CD4-positive, CD25-positive, alpha-beta regulatory T cell (primary cell): Measurements from ENCODE around the gene ORM2. TPM values are rescaled to one million over a fixed set of nuclear protein-coding genes. Genes with fewer than 3 reads are reported as not detected.

ENCODE experiments used
- ATAC-seq, 2 donors: fragments of 150-1000 bp; cut with Tn5 transposase; one replicate each; pipeline ENCODE4 v1.10.0; 2021; ENCODE audit warnings: low read depth in 2 of 2, moderate number of reproducible peaks in 2 of 2, moderate library complexity in 1 of 2
- DNase-seq, 3 donors: peaks; one replicate each; pipeline versions ENCODE4 v3.0.0 to v3.0.0-alpha.2; 2012 to 2022; ENCODE audit warnings: mixed read lengths in 1 of 3
- H3K27ac ChIP-seq: one replicate; pipeline ENCODE4 v1.7.0; 2013; ENCODE audit warnings: mild to moderate bottlenecking, low read length; ENCODE audit not compliant: insufficient read depth, poor library complexity, severe bottlenecking
- H3K27me3 ChIP-seq: one replicate; pipeline ENCODE4 v1.7.0; 2013; ENCODE audit warnings: low read length; ENCODE audit not compliant: control insufficient read depth, insufficient read depth
- H3K36me3 ChIP-seq: one replicate; pipeline ENCODE4 v1.7.0; 2013; ENCODE audit warnings: mild to moderate bottlenecking, low read length, moderate library complexity; ENCODE audit not compliant: control insufficient read depth, insufficient read depth
- H3K4me1 ChIP-seq: 2 replicates; pipeline ENCODE4 v1.7.0; 2013; ENCODE audit warnings: mild to moderate bottlenecking, low read length; ENCODE audit not compliant: insufficient read depth, control insufficient read depth, poor library complexity, severe bottlenecking
- H3K4me3 ChIP-seq: one replicate; pipeline ENCODE4 v1.7.0; 2013; ENCODE audit warnings: low read depth, mild to moderate bottlenecking, low read length, moderate library complexity
- H3K9me3 ChIP-seq, 2 experiments: 1 replicate in 1 of 2; 2 replicates in 1 of 2; pipeline ENCODE4 v1.7.0; 2013; ENCODE audit warnings: low read length in 2 of 2, mild to moderate bottlenecking in 1 of 2, moderate library complexity in 1 of 2; ENCODE audit not compliant: control insufficient read depth in 2 of 2
- H3K27ac Mint-ChIP-seq, 3 donors: one replicate each; pipeline ENCODE4 v1.8.0; 2020 to 2022; ENCODE audit warnings: mild to moderate bottlenecking in 3 of 3, mixed read lengths in 3 of 3, moderate library complexity in 2 of 3
- H3K27me3 Mint-ChIP-seq: one replicate; pipeline ENCODE4 v1.8.0; 2022; ENCODE audit warnings: mild to moderate bottlenecking, mixed read lengths
- H3K36me3 Mint-ChIP-seq: one replicate; pipeline ENCODE4 v1.8.0; 2020; ENCODE audit warnings: mixed read lengths
- H3K4me1 Mint-ChIP-seq, 4 donors: one replicate each; pipeline ENCODE4 v1.8.0; 2020 to 2022; ENCODE audit warnings: mixed read lengths in 4 of 4, mild to moderate bottlenecking in 1 of 4
- H3K4me3 Mint-ChIP-seq, 4 donors: one replicate each; pipeline ENCODE4 v1.8.0; 2020 to 2022; ENCODE audit warnings: mild to moderate bottlenecking in 4 of 4, mixed read lengths in 4 of 4, moderate library complexity in 3 of 4
- H3K9me3 Mint-ChIP-seq, 7 donors: one replicate each; pipeline ENCODE4 v1.8.0; 2020 to 2022; ENCODE audit warnings: mixed read lengths in 7 of 7, mild to moderate bottlenecking in 3 of 7, moderate library complexity in 2 of 7
- polyA plus RNA-seq, 4 donors: library from polyadenylated mRNA; unstranded; fragments of 300-500 nt; fragmentation: Illumina TruSeq; gene quantifications; one replicate each; pipeline ENCODE4 v1.2.3, GENCODE V29; 2021
- total RNA-seq: library from RNA; stranded (reverse); gene quantifications from one replicate; pipeline ENCODE4 v1.2.3, GENCODE V29; 2022

Gene ORM2
- total and polyA plus RNA-seq, 5 donors from 2014 or later: not detected

DNA sequence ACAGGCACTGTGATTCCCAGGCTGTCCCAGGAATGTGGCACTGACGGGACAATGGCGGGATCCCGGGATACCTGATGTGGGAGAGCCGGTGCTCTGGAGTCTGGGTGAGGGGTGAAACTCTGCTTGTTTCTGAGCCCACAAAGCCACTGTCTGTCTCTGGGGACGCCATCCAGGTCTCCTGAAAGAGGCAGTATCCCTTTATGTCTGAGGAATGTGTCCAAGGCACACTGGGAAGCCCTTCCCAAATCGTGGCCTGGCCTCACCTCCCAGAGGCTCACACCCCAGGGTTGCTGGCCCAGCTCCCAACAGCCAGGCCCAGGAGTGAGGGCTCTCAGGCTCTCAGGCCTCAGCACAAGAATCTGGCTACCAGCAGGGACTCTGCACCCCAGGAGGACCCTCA lies 27.1 kb downstream of the ORM2 start:
- peaks cover 10 to 61% (median 34%) of the 10 kb centered on the region in 4 donors for H3K4me1 Mint-ChIP-seq

DNA sequence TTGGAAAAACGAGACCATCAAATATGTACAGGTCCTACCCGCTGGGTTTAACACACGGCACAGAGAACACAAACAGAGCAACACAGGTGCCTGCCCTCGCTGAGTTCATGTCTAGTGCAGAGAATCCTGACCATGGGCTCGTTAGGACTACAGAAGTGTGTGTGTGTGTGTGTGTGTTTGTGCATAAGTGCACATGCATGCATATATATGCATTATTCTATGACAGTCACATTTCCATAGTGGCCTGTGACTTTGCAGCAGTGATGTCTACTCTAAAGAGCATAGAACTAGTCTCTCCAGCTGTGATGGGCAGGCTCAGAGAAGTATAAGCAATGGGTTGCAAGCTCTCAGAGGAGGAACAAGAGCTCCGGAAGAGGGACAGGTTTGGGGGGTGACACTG lies 27.7 kb downstream of the ORM2 start:
- Histone ChIP-seq H3K27ac (peak overlapping the region; percentile 44), H3K9me3 (no peaks in the 10 kb centered on the region), H3K4me3 (no peak overlapping the region), H3K4me1 (peaks cover 23% of the 10 kb centered on the region), H3K36me3 (peaks cover 89% of the 10 kb centered on the region), H3K27me3 (no peaks in the 10 kb centered on the region)
- Mint-ChIP-seq H3K9me3 (no peaks in the 10 kb centered on the region), H3K27ac (peak overlapping the region in 2 of 3 donors; percentile 70 to 74), H3K4me3 (no peak overlapping the region), H3K4me1 (peaks cover 5 to 60% (median 30%) of the 10 kb centered on the region in 4 donors), H3K27me3 (no peaks in the 10 kb centered on the region), H3K36me3 (peaks cover 45% of the 10 kb centered on the region)
- DNase-seq: no peak
- no peak for ATAC-seq

More for the DNA sequence above, 27.1 kb downstream of the ORM2 start:
- no peaks in the 10 kb centered on the region for H3K9me3 ChIP-seq
- Mint-ChIP-seq H3K36me3 (peaks cover 48% of the 10 kb centered on the region), H3K4me3 (peak overlapping the region in 1 of 4 donors; percentile 28), H3K27me3 (no peaks in the 10 kb centered on the region), H3K27ac (peak overlapping the region in 2 of 3 donors; percentile 60 to 72), H3K9me3 (no peaks in the 10 kb centered on the region)
- no peaks in the 10 kb centered on the region for H3K27me3 ChIP-seq
- H3K4me1 ChIP-seq: peaks cover 23% of the 10 kb centered on the region
- H3K36me3 ChIP-seq: peaks cover 89% of the 10 kb centered on the region
- peak overlapping the region; percentile 44 for H3K27ac ChIP-seq
- DNase-seq (no peak), ATAC-seq (no peak)
- no peak overlapping the region for H3K4me3 ChIP-seq

GRCh38 chr9:114357911-114358328 lies 28.3 kb downstream of the ORM2 start:
- Mint-ChIP-seq H3K36me3 (peaks cover 47% of the 10 kb centered on the region), H3K27ac (peak overlapping the region in 1 of 3 donors; percentile 92), H3K4me3 (no peak overlapping the region), H3K27me3 (no peaks in the 10 kb centered on the region), H3K9me3 (no peaks in the 10 kb centered on the region), H3K4me1 (peaks cover 8 to 60% (median 29%) of the 10 kb centered on the region in 4 donors)
- Histone ChIP-seq H3K9me3 (no peaks in the 10 kb centered on the region), H3K27ac (peak overlapping the region; percentile 49), H3K4me1 (peaks cover 28% of the 10 kb centered on the region), H3K36me3 (peaks cover 90% of the 10 kb centered on the region), H3K4me3 (no peak overlapping the region), H3K27me3 (no peaks in the 10 kb centered on the region)
- DNase-seq: no peak
- ATAC-seq: no peak

DNA sequence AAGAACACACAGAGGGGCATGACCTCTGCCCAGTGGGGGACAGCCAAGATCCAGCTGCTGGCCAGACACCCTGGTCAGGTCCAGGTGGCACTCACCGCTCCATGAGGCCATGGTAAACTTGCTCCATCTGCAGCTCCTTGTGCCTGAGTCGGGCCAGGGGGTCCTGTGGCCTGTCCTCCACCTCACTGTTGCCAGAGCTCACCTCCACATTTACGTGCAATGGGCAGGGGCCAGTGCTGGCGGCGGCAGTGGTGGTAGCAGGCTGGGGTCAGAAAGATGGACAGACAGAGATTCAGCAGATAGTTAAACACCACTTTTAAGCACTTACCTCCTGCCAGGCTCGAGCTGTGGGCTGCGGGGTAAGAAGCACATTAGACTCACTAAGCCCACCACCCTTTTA lies 30.1 kb downstream of the ORM2 start:
- Histone ChIP-seq H3K9me3 (no peaks in the 10 kb centered on the region), H3K4me1 (peaks cover 47% of the 10 kb centered on the region), H3K36me3 (peaks cover 96% of the 10 kb centered on the region), H3K27me3 (no peaks in the 10 kb centered on the region), H3K27ac (no peak overlapping the region), H3K4me3 (no peak overlapping the region)
- Mint-ChIP-seq H3K27ac (peak overlapping the region; percentile 30 to 94 (median 92)), H3K36me3 (peaks cover 64% of the 10 kb centered on the region), H3K4me3 (no peak overlapping the region), H3K4me1 (peaks cover 21 to 69% (median 46%) of the 10 kb centered on the region in 4 donors), H3K9me3 (no peaks in the 10 kb centered on the region), H3K27me3 (no peaks in the 10 kb centered on the region)
- no peak for ATAC-seq
- DNase-seq: no peak

- peaks cover 63% of the 10 kb centered on the region for H3K4me1 ChIP-seq
- H3K27me3 ChIP-seq: no peaks in the 10 kb centered on the region
- ATAC-seq (no peak), DNase-seq (no peak)
- H3K36me3 ChIP-seq: peaks cover 93% of the 10 kb centered on the region
- no peaks in the 10 kb centered on the region for H3K9me3 Mint-ChIP-seq
- no peaks in the 10 kb centered on the region for H3K9me3 ChIP-seq
- peaks cover 21 to 81% (median 58%) of the 10 kb centered on the region in 4 donors for H3K4me1 Mint-ChIP-seq
- no peak overlapping the region for H3K4me3 ChIP-seq
- H3K4me3 Mint-ChIP-seq: no peak overlapping the region
- H3K27me3 Mint-ChIP-seq: no peaks in the 10 kb centered on the region
- peak overlapping the region; percentile 98 for H3K27ac ChIP-seq
- H3K36me3 Mint-ChIP-seq: peaks cover 70% of the 10 kb centered on the region
- peak overlapping the region; percentile 79 to 94 (median 92) for H3K27ac Mint-ChIP-seq
Measured at GRCh38 chr9:114361542-114361941, 31.9 kb downstream of the ORM2 start.

GRCh38 chr9:114362394-114362793 lies 32.7 kb downstream of the ORM2 start:
- H3K4me3 Mint-ChIP-seq: peak overlapping the region in 1 of 4 donors; percentile 81
- peak overlapping the region; percentile 14 to 95 (median 88) for H3K27ac Mint-ChIP-seq
- no peak for ATAC-seq
- Histone ChIP-seq H3K4me3 (no peak overlapping the region), H3K36me3 (peaks cover 93% of the 10 kb centered on the region), H3K27me3 (no peaks in the 10 kb centered on the region), H3K27ac (peak overlapping the region; percentile 98), H3K4me1 (peaks cover 72% of the 10 kb centered on the region), H3K9me3 (no peaks in the 10 kb centered on the region)
- peaks cover 27 to 85% (median 60%) of the 10 kb centered on the region in 4 donors for H3K4me1 Mint-ChIP-seq
- H3K9me3 Mint-ChIP-seq: no peaks in the 10 kb centered on the region
- peaks cover 72% of the 10 kb centered on the region for H3K36me3 Mint-ChIP-seq
- no peaks in the 10 kb centered on the region for H3K27me3 Mint-ChIP-seq
- no peak for DNase-seq

DNA sequence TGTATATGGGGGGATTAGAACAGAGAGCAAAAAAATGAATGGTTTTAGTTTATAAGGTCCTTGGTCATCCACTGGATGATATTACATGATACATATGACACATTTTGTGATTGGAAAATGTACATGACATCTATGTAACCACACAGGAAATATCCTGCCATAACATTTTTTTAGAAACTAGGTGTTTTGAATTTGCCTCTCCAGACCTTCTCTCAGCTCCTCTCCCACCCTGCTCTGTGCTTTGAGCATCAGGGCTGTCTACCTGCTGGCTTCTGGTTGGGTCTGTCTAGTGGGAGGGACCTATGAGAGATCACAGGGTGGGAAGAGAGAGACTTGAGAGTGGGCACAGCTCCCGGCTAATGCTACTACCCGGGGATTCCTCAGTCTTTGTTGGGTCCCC lies 33.8 kb downstream of the ORM2 start:
- Histone ChIP-seq H3K27me3 (no peaks in the 10 kb centered on the region), H3K9me3 (no peaks in the 10 kb centered on the region), H3K36me3 (peaks cover 93% of the 10 kb centered on the region), H3K4me1 (peaks cover 75% of the 10 kb centered on the region), H3K27ac (peak overlapping the region; percentile 98), H3K4me3 (peak overlapping the region; percentile 26)
- DNase-seq: no peak
- H3K4me3 Mint-ChIP-seq: peak overlapping the region; percentile 12 to 79 (median 75)
- no peaks in the 10 kb centered on the region for H3K9me3 Mint-ChIP-seq
- no peaks in the 10 kb centered on the region for H3K27me3 Mint-ChIP-seq
- H3K36me3 Mint-ChIP-seq: peaks cover 65% of the 10 kb centered on the region
- H3K27ac Mint-ChIP-seq: peak overlapping the region; percentile 95 to 97 (median 96)
- ATAC-seq: peak; percentile 33 to 42
- peaks cover 23 to 90% (median 58%) of the 10 kb centered on the region in 4 donors for H3K4me1 Mint-ChIP-seq
